ENCODE data around the gene FAM241B. TPM values are rescaled to one million over a fixed set of nuclear protein-coding genes. Genes with fewer than 3 reads are reported as not detected.

FAM241B gene
- total RNA-seq, 1 donor from 2014 or later, result 3.2 TPM

DNA sequence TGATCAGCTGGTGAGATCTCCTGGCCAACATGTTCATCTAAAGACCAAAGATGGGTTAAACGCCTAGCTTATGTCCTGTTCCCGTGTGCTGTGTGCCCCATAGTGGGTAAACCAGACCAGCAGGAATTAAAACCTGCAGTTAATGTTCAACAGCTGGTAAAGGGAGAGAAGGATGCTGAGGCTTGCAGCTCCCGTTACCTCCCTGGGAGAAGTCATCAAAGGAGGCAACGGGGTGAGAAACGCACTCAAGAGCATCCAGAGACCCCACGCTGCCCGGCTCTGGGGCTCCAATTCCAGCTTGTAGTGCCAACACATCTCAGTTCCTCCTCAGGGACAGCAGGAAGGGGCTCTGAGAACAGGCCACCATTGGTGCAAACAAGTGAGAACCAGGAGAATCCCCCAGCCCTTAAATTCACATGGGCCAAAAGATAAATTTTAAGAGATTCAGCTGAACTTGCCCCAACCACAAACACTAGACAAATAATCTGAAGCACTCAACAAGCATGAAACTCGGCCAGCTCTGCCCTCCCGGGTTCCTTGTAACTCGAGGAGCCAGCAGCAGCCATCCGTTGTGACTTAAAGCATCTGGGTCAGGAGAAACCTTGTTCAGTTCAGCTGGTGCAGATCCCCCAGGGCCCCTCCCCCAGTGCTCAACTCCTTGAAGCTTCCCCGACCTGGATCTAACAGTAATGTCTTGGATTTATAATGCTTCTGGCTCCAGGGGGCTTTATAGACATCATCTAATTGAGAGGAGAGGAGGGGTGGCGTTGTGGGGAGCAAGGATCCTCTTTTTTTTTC, 29.4 kb downstream of the FAM241B start:
- intact Hi-C loops (cut with DNase I), result no loop called here
- no peak for ATAC-seq
- no peak for DNase-seq (ENCODE audit: missing footprints)

DNA sequence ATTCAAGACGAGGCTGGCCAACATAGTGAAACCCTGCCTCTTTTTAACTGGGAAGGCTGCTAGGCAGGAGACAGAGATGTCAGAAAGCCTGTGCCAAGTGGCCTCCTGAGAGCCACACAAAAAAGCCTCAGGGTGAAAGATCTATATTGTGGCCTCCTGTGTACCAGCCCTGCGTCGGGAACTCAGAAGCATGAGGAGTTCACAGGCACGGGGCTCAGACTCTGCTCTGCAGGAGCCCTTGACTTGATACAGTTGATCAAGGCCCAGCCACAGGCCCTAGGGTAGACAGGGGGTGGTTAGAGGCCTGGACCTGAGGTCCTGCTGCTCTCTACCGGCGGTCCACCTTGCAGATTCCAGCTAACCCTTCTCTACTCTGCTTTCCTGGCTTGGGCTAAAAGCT, 30.2 kb downstream of the FAM241B start:
- intact Hi-C loops (cut with DNase I), result no loop called here
- DNase-seq (ENCODE audit: missing footprints) (no peak), ATAC-seq (no peak)

DNA sequence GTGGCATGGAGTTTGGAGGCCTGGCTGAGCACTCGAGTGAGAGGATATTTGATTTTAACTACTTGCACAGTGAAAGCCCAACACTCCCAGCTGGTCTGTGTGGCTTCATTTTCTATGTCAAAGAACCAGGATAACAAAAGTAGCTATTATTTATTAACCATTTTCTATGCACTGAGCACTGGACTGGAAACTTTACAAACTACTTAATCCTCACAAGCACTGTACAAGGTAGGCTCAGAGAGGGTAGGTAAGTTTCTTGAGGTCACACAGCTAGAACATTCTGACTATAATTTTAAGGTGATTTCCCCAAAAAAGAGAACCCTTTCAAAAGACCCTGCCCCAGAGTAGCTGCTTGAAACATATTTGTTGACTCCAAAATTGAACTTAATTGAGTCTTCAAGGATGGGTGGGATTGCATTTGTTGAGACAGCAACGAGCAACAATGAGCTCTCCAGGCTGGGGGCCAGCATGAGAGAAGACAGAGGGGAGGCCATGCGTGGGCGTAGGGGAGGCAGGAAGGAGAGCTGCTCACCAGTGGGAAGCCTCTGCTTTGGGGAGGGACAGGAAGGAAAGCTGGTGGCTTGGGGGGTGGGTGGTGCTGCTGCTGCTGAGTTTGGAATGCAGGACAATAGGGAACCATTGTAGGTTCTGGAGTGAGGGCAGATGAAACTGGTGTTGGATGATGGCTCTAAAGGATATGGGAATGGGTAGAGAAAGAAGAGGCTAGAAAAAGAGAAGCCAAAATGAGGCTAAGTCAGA, 31.5 kb downstream of the FAM241B start:
- intact Hi-C loops (cut with DNase I), result no loop called here
- no peak for ATAC-seq
- DNase-seq (ENCODE audit: missing footprints), result no peak

DNA sequence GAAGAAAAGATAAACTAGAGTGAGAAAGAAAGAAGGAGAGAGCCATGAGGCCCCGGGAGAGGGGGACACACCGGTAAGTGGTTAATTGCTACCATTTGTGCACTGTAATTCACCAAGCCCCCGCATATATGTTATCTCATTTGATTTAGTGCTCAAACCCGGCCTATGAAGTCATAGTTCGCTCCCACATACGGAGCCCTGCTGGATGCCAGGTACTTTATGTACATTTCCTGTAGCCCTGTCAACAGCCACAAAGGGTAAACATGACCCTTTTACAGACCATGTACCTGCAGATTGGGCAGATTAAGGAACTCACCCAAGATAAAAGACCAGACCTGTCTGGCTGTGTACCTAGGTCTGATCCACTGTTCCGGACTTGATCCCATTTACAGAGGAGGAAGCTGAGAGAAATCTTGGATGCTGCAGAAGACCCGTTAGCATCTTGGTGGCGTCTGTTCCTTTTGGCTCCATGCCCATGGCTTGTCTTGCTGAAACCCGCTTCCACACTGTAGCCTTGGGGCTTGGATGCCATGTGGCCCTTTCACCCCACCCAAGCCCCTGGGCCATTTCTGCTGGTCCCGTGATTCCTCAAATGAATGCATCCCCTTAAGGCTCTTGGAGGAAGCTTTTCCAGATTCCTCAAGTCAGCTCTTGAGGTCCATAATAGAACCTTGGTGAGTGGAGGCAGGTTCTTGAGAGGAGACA, 32.3 kb downstream of the FAM241B start:
- no peak for DNase-seq (ENCODE audit: missing footprints)
- no peak for ATAC-seq
- intact Hi-C loops (cut with DNase I), result no loop called here

DNA sequence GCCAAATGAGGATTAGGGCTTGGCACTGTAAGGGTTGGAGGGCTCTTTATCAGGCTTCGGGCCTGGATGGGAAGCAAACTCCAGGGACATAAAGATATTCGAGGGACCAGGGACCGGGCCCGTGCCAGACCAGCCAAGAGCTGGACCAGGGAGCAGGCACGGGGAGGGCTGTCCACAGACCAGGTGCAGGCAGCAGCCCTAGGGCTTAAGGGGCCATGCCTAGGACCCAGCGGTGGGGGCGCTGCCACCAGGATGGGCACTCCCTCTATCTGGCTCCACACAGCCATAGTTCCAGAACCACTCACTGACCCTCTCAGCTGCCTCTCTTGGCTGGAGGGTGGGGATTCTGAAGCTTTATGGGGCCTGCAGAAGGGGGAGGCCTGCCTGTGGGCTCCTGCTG, 32.9 kb downstream of the FAM241B start:
- intact Hi-C loops (cut with DNase I), result no loop called here
- DNase-seq (ENCODE audit: missing footprints), result no peak
- no peak for ATAC-seq

DNA sequence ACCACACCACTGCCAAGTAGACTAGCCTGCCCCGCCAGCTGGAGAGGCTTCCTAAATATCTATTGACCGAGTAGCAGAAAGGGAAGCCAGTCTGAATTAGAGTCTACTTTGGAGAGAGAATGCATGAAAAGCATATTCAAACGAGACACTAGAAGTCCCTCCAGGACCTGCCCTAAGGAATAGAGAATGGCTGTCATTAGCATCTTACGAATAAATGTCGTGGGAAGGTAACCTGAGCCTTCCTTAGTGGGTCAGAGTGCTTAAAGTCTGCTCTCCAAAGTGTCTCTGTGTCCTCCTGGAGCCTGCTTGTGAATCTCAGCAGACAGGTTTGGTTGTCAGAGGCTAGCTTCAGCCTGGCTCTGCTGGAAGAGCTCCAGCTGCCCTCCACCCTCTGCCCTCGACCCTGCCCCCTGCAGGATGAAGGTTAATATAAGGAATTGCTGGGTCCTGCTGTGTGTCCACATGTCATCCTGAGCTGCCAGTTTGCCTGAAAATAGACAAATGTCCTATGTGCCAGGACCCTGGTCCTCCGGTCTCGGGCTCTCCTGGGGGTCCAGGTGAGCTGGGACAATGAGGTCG, 33.4 kb downstream of the FAM241B start:
- DNase-seq (ENCODE audit: missing footprints) (no peak), ATAC-seq (no peak)
- intact Hi-C loops (cut with DNase I), result no loop called here

DNA sequence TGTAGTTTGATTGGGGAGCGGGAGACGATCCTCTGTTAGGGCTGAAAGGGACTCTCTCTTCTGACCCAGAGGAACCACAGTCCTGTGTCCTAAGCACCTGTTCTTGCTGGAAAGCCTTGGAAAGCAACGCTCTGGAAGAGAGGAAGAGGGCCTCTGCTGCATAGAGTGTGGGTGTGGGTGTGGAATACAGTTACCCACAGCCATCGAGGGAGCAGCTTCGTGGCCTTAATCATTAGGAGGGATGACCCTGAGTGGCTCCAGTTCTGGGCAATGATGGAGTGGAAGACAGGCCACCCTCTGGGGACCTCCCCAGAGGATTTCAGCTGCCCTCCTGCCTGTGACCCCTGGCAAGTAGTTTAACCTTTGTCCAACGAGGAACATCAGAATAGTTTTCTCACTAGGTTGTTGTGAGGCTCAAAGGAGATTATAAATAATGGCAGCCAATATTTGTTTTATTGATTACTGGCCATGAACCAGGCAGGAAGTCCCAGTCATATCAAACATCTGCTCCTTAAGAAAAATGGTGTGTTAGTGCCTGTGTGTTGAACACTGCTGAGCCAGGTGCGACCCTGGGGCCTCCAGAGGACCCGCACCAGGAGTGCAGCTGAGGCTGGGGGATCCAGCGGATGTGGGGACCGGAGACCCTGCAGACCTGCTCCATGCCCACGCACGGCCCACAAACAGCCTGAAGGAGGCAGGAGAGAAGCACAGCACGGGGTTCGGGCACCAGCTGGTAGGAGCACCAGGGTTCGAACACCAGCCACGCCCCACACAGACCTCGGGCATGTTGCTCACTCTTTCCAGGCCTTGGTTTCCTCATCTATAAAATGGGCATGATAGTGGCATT, 35.6 kb downstream of the FAM241B start:
- intact Hi-C loops (cut with DNase I), result no loop called here
- ATAC-seq, result no peak

DNA sequence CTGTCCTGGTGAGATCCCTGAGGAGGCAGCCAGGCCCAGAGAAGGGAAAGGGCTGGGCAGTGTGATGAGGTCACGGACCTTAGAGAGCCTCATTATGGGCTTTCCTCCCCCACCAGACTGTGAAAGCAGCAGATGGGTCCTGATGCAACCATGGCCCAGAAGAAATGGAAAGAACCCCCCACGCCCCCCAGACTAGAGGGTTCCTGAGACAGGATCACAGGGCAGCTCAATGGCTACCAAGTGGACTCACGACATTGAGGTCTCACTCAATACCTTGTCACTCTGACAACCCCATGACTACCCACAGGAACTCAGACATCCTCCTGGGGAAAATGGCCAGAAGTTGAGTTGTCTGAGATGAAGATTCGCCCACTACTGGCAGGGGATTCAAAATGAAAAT, 36.7 kb downstream of the FAM241B start:
- intact Hi-C loops (cut with DNase I), result no loop called here
- DNase-seq (ENCODE audit: missing footprints) (no peak), ATAC-seq (no peak)

More for the DNA sequence above, 35.6 kb downstream of the FAM241B start:
- DNase-seq (ENCODE audit: missing footprints), result no peak

DNA sequence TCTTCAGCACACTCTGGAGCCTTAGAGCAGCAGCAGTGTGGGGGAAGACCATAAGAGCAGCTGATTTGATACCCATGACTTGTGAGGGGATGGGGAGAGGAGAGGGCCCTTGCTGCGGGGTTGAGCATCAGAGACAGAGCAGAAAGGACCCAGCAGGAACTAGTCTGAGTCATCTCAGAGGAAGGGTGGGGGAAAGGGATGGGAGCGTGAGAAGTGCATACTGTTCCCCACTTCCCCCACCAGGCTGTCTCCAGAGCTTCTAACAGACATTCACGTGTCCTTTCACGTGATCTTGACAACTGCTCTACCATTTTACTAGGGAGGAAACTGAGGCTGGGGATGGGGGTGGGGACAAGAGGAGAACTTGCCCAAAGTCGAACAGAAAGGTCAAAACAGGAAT, 38.7 kb downstream of the FAM241B start:
- ATAC-seq, result no peak
- no peak for DNase-seq (ENCODE audit: missing footprints)
- intact Hi-C loops (cut with DNase I), result no loop called here

DNA sequence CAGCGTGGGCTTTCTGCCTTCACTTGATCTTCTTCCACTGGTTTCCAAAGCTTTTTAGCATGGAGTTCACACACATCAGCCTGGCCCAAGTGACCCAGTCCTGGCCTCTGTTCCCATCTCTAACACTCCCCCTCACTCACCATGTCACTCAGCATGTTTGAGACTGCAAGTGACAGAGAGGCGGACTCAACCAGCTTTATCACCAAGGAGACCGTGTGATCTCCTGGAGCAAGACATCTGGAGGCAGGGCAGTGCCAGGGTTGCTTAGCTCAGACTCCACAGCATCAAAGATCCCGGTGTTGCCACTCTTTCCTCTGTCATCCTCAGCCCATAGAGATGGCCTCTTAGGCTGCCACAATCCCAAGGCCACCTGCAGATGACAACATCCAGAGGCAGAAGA, 39.4 kb downstream of the FAM241B start:
- intact Hi-C loops (cut with DNase I), result no loop called here
- ATAC-seq, result no peak
- DNase-seq (ENCODE audit: missing footprints), result no peak

DNA sequence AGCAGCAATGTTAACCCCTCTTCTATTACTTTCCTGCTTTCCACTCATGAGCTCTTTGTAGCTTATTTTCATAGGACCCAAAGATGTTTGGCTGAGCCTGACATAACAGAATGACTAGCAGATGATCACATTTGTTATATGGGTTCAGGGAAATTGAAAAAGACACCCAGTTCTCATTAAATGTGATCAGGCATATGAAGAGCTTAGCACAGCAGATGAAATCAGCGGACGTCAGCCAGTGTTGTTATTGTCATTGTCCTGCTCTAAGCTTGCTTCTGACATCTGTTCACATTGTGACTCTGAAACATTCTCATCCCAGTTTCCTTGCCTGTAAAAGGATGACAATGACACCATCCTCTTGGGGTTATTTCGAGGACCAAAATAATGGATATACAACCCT, 43.5 kb downstream of the FAM241B start:
- intact Hi-C loops (cut with DNase I), result no loop called here
- DNase-seq (ENCODE audit: missing footprints) (no peak), ATAC-seq (no peak)

DNA sequence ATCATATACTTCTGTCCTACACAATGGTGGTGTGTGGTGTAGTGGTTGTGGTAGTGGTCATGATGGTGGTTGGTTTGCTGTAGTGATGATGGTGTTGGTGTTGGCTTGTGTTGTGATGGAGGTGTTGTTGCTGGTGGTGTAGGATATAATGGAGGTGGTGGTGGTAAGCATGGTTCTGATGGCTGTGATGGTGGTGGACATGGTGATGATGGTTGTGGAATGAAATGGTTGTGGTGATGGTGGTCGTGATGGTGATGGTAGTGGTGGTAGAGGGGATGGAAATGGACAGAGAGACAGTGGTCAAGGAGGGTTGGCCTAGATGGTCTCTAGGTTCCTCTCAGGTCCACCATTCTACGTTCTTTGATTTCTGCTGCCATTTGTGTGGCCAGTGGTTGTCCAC, 44.7 kb downstream of the FAM241B start:
- ATAC-seq (no peak), DNase-seq (ENCODE audit: missing footprints) (no peak)

DNA sequence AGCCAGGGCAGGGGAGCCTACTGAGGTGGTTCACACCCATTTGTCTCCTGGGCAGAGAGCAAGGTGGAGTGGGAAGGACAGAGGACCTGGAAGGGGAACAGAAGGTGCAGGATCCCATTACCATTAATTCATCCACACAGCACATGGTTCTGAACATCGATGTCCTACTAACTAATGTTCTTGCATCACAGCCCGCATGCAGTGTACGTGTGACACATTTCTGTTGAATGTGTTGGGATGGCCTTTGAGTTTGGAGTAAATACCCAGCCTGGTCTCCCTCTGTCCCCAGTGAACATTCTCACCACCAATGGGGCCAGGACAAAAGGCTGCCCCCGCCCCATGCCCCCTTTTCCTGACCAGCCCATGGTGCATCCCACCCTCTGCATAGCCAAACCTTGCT, 46.3 kb downstream of the FAM241B start:
- DNase-seq (ENCODE audit: missing footprints), result no peak
- no peak for ATAC-seq
- intact Hi-C loops (cut with DNase I), result no loop called here

More for the DNA sequence above, 44.7 kb downstream of the FAM241B start:
- intact Hi-C loops (cut with DNase I), result no loop called here

DNA sequence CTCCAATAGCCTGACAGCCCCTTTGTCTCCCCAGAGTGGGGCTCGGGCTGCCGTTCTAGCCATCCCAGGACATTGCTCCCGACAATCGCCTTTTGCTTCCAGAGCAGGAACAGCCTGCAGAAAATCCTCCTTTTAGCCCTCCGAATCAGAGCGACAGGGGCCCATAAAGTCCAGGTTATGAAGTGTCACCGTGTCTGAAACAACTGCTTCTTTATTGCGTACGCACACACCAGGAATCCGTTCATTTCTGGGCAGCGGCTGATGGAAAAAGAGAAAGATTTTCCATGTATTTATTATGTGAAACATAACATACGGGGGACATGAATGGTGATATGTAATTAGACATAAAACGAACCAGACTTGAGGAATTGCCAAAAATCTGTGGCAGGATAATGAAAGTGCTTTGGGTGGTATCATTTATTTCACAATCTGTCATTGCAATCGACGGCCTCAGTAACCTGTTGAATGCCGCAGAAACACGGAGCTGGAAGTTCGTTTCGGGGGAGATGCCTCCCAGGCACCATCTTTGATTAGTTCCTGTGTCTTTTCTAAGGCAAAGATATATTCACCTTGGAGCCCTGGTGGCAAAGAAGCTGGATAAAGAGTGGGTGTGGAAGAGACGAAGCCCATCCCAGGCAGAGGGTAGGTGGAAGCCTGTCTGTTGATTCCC, 48.1 kb downstream of the FAM241B start:
- ATAC-seq, result no peak
- DNase-seq (ENCODE audit: missing footprints), result no peak
- intact Hi-C loops (cut with DNase I), result no loop called here

DNA sequence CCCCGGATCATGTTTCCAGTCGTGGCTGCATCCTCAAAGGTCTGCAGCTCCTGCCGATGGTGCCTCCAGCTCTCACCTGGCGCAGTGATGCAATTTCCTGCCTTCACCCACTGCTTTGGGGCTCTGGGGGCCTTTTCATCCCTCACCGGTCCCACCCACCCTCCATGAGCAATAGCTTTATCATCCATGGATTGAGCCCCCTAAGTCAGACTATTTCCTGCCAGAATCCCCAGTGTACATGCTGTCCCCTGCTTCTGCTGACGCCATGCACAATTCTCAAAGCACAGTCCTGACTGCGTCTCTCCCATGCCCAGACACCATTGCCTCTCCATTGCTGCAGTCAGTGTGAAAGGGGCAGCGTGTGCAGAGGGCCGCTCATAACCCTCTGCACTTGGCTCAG, 49.7 kb downstream of the FAM241B start:
- no peak for DNase-seq (ENCODE audit: missing footprints)

DNA sequence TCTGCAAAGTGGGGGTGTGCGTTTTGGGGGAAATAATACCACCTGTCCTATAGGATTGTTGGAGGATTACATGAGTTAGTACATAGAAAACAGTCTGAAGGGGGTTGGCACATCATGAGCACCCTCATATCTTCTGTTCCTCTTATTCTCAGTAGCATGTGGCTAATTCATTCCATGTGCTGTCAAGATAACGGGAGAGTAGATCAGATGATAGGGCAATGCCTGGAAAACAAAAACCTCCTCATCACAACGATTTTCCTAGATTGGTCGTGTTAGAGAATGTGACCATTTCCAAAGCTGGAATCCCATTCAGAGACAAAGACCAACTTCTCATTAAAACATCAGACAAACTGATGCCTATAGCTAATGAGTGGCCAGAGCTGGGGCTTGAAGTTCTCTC, 50.6 kb downstream of the FAM241B start:
- ATAC-seq, result no peak
- DNase-seq (ENCODE audit: missing footprints), result no peak
- intact Hi-C loops (cut with DNase I), result no loop called here

More for the DNA sequence above, 49.7 kb downstream of the FAM241B start:
- ATAC-seq, result no peak
- intact Hi-C loops (cut with DNase I), result no loop called here

DNA sequence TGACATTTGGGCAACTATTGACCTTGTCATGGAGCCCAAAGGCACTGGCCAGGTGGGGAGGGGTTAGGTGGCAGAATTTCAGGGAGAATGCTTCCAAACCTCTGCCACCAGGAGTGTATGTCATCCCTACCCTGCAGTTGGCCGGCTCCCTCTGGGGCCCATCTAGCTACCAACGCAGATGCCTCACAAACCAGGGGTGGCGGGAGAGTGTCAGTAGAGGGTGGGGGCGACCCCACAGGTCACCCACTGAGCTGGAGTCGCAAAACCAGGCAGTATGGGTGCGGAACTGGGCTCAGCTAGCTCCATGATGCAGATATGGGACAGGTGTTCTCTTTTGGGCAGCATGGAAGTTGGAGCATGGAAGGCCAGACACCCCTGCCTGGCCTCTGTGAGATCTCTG, 51.4 kb downstream of the FAM241B start:
- DNase-seq (ENCODE audit: missing footprints) (no peak), ATAC-seq (no peak)
- intact Hi-C loops (cut with DNase I), result no loop called here

DNA sequence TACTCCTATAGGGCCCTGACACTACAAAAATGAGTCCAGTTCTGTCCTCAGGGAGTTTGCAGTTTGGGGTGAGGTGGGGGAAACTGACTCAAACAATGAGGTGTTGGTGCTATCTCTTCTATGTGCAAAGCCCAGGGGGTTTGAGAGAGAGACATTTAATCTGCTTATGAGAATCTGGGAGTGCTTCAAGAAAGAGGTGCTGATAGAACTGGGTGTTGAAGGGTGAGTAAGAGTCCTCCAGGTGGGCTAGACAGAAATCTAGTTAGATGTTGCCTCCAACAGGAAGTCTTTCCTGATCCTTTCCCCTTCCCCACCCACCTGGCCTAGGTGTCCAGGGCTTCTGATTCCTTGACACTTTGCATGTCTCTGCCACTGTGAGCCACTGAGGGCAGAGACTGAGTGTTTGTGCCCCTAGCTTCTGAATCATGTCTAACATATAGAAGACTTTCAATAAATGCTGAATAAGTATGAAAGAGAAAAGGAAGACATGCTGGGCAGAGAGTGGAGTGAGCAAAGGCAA, 53.0 kb downstream of the FAM241B start:
- no peak for ATAC-seq

More for the DNA sequence above, 53.0 kb downstream of the FAM241B start:
- DNase-seq (ENCODE audit: missing footprints), result no peak
- intact Hi-C loops (cut with DNase I), result no loop called here
